CD14-positive monocyte (primary cell): ENCODE results near the gene CSMD2. TPM values are rescaled to one million over a fixed set of nuclear protein-coding genes. Genes with fewer than 3 reads are reported as not detected.

Source experiments
- DNase-seq, 3 donors: peaks; one replicate each; pipeline ENCODE4 v3.0.0-alpha.2; 2011 to 2022
- H2AFZ ChIP-seq: 2 replicates; pipeline ENCODE4 v1.6.0; 2012; ENCODE audit warnings: mild to moderate bottlenecking, low read depth, low read length, inconsistent platforms; ENCODE audit not compliant: insufficient read depth, poor library complexity, severe bottlenecking
- H3K27ac ChIP-seq, 2 donors: 1 replicate in 1 of 2; 2 replicates in 1 of 2; pipeline ENCODE4 v1.5.1; 2012 to 2013; ENCODE audit warnings: low read length in 2 of 2, control low read depth in 1 of 2, inconsistent platforms in 1 of 2, low read depth in 1 of 2, mild to moderate bottlenecking in 1 of 2
- H3K27me3 ChIP-seq, 2 donors: one replicate each; pipeline versions ENCODE4 v1.6.0 to v1.6.1; 2011 to 2013; ENCODE audit warnings: low read length in 2 of 2; ENCODE audit not compliant: control insufficient read depth in 2 of 2, insufficient read depth in 2 of 2
- H3K36me3 ChIP-seq, 2 donors: replicated peaks in 1 of 2; 1 replicate in 1 of 2; 2 replicates in 1 of 2; pipeline versions ENCODE4 v1.5.1 to v1.6.1; 2012 to 2013; ENCODE audit warnings: low read length in 2 of 2, control low read depth in 1 of 2, inconsistent platforms in 1 of 2, mild to moderate bottlenecking in 1 of 2; ENCODE audit not compliant: insufficient read depth in 2 of 2, control insufficient read depth in 1 of 2
- H3K4me1 ChIP-seq, 2 donors: 1 replicate in 1 of 2; 2 replicates in 1 of 2; pipeline versions ENCODE4 v1.5.1 to v1.6.1; 2012 to 2013; ENCODE audit warnings: low read length in 2 of 2, control low read depth in 1 of 2, inconsistent platforms in 1 of 2, mild to moderate bottlenecking in 1 of 2, moderate library complexity in 1 of 2; ENCODE audit not compliant: insufficient read depth in 2 of 2, control insufficient read depth in 1 of 2
- H3K4me2 ChIP-seq: replicated peaks from 2 replicates; pipeline ENCODE3; 2012; ENCODE audit warnings: low read length, moderate library complexity, mild to moderate bottlenecking; ENCODE audit not compliant: poor library complexity, severe bottlenecking; ENCODE audit errors: extremely low read depth
- H3K4me3 ChIP-seq, 3 experiments: fragments of 200-600 bp in 1 of 3; sonication (generic) in 1 of 3; replicated peaks in 1 of 3; 1 replicate in 2 of 3; 2 replicates in 1 of 3; pipeline ENCODE4 v1.5.1; 2011 to 2013; ENCODE audit warnings: low read length in 3 of 3, mild to moderate bottlenecking in 3 of 3, control low read depth in 2 of 3, low read depth in 2 of 3, inconsistent platforms in 1 of 3, moderate library complexity in 1 of 3
- H3K79me2 ChIP-seq: 2 replicates; pipeline ENCODE4 v1.6.0; 2012; ENCODE audit warnings: mild to moderate bottlenecking, control low read depth, inconsistent platforms, low read length, moderate library complexity; ENCODE audit not compliant: insufficient read depth
- H3K9ac ChIP-seq: 2 replicates; pipeline ENCODE4 v1.6.0; 2017; ENCODE audit warnings: low read length, mild to moderate bottlenecking; ENCODE audit not compliant: insufficient read depth, poor library complexity, severe bottlenecking
- H3K9me3 ChIP-seq, 2 donors: replicated peaks in 1 of 2; 1 replicate in 1 of 2; 2 replicates in 1 of 2; pipeline versions ENCODE4 v1.5.1 to v1.6.1; 2012 to 2013; ENCODE audit warnings: low read length in 2 of 2, control low read depth in 1 of 2; ENCODE audit not compliant: control insufficient read depth in 1 of 2, insufficient read depth in 1 of 2
- H4K20me1 ChIP-seq: 2 replicates; pipeline ENCODE4 v1.6.0; 2012; ENCODE audit warnings: mild to moderate bottlenecking, low read length, control low read depth, moderate library complexity; ENCODE audit not compliant: insufficient read depth
- H3K27ac Mint-ChIP-seq, 7 donors: one replicate each; pipeline ENCODE4 v1.8.0; 2020; ENCODE audit warnings: mild to moderate bottlenecking in 7 of 7, mixed read lengths in 7 of 7, moderate library complexity in 6 of 7, inconsistent platforms in 2 of 7
- H3K27me3 Mint-ChIP-seq, 3 donors: one replicate each; pipeline ENCODE4 v1.8.0; 2021 to 2022; ENCODE audit warnings: low read depth in 3 of 3, mild to moderate bottlenecking in 3 of 3, mixed read lengths in 3 of 3, moderate library complexity in 3 of 3, inconsistent platforms in 1 of 3
- H3K36me3 Mint-ChIP-seq, 2 donors: one replicate each; pipeline ENCODE4 v1.8.0; 2020; ENCODE audit warnings: mixed read lengths in 2 of 2, inconsistent platforms in 1 of 2, mild to moderate bottlenecking in 1 of 2
- H3K4me1 Mint-ChIP-seq: one replicate; pipeline ENCODE4 v1.8.0; 2020; ENCODE audit warnings: mild to moderate bottlenecking, mixed read lengths
- H3K4me3 Mint-ChIP-seq, 2 donors: one replicate each; pipeline ENCODE4 v1.8.0; 2020; ENCODE audit warnings: mild to moderate bottlenecking in 2 of 2, mixed read lengths in 2 of 2, moderate library complexity in 1 of 2
- H3K9me3 Mint-ChIP-seq, 7 donors: one replicate each; pipeline ENCODE4 v1.8.0; 2020 to 2022; ENCODE audit warnings: mixed read lengths in 7 of 7, mild to moderate bottlenecking in 6 of 7, moderate library complexity in 6 of 7, inconsistent platforms in 2 of 7
- CTCF ChIP-seq: fragments of 200-600 bp; IDR thresholded peaks from one replicate; pipeline ENCODE4 v1.8.0; 2022; ENCODE audit warnings: antibody characterized with exemption, mild to moderate bottlenecking
- WGBS: methylation state at CpG from one replicate; pipeline ENCODE4 v1.1.5; 2013; ENCODE audit warnings: missing lambda C conversion rate; ENCODE audit not compliant: insufficient coverage; 5-methylcytosine and 5-hydroxymethylcytosine counted together
- intact Hi-C, 2 donors: fragments of 100-400 bp; cut with micrococcal nuclease; formaldehyde crosslinking; loops; one replicate each; pipeline versions ENCODE4 v1.15.0 to v1.15.1; 2023
- polyA plus RNA-seq, 3 donors: library from polyadenylated mRNA; depleted of rRNA in 1 of 3; unstranded in 2 of 3; stranded (reverse) in 1 of 3; fragments of 300-500 nt in 2 of 3; fragments of >200 nt in 1 of 3; fragmentation: Illumina TruSeq in 2 of 3; gene quantifications; 1 replicate in 2 of 3; 2 replicates in 1 of 3; pipeline ENCODE4 v1.2.3, GENCODE V29; 2012 to 2021

Gene CSMD2
- polyA plus RNA-seq, 3 donors = 0.04 TPM; not detected in 2

- no peaks in the 10 kb centered on the region for H3K36me3 Mint-ChIP-seq
- Histone ChIP-seq H3K27me3 (no peaks in the 10 kb centered on the region), H4K20me1 (no peaks in the 10 kb centered on the region), H2AFZ (no peak overlapping the region), H3K4me3 (no peak overlapping the region), H3K36me3 (no peaks in the 10 kb centered on the region), H3K27ac (no peak overlapping the region), H3K9ac (no peak overlapping the region), H3K4me1 (no peaks in the 10 kb centered on the region), H3K4me2 (no peak overlapping the region), H3K79me2 (no peaks in the 10 kb centered on the region), H3K9me3 (no peaks in the 10 kb centered on the region)
- intact Hi-C loops = no loop called here
- H3K4me3 Mint-ChIP-seq = no peak overlapping the region
- WGBS = 100% methylated on average over 2 of the region's 7 CpGs
- H3K9me3 Mint-ChIP-seq = peaks cover 0 to 12% (median 0%) of the 10 kb centered on the region in 7 donors
- H3K27ac Mint-ChIP-seq = no peak overlapping the region
- no peak for TF ChIP-seq CTCF
- H3K4me1 Mint-ChIP-seq = no peaks in the 10 kb centered on the region
- DNase-seq = no peak
- peaks cover 0 to 5% (median 5%) of the 10 kb centered on the region in 3 donors for H3K27me3 Mint-ChIP-seq
Observed at GRCh38 chr1:33874636-33875035, 290.4 kb downstream of the CSMD2 start.

GRCh38 chr1:33872683-33873082 lies 292.3 kb downstream of the CSMD2 start:
- no peak overlapping the region for H3K4me3 ChIP-seq
- intact Hi-C loops = no loop called here

More at GRCh38 chr1:33872683-33873082, 292.3 kb downstream of the CSMD2 start:
- Mint-ChIP-seq H3K9me3 (peaks cover 0 to 13% (median 1%) of the 10 kb centered on the region in 7 donors), H3K27me3 (peaks cover 0 to 5% (median 1%) of the 10 kb centered on the region in 3 donors), H3K4me3 (no peak overlapping the region), H3K36me3 (no peaks in the 10 kb centered on the region), H3K4me1 (no peaks in the 10 kb centered on the region), H3K27ac (no peak overlapping the region)
- no peaks in the 10 kb centered on the region for H3K27me3 ChIP-seq
- no peak overlapping the region for H3K27ac ChIP-seq
- H3K4me1 ChIP-seq = no peaks in the 10 kb centered on the region
- no peak for TF ChIP-seq CTCF
- no peaks in the 10 kb centered on the region for H3K79me2 ChIP-seq
- H3K36me3 ChIP-seq = no peaks in the 10 kb centered on the region
- no peak overlapping the region for H3K9ac ChIP-seq
- no peaks in the 10 kb centered on the region for H3K9me3 ChIP-seq
- DNase-seq = no peak
- WGBS = no CpG with 5 or more reads among the region's 2 CpGs
- no peak overlapping the region for H2AFZ ChIP-seq
- no peak overlapping the region for H3K4me2 ChIP-seq
- H4K20me1 ChIP-seq = no peaks in the 10 kb centered on the region
